HG03575 (cell line): Measurements from ENCODE around the gene LRRC8E.

Experiments used
- ATAC-seq: cut with Tn5 transposase; IDR thresholded peaks from one replicate; pipeline ENCODE4 v1.9.1; 2021; ENCODE audit not compliant: unreplicated experiment, insufficient number of reproducible peaks, low FRiP score; ENCODE audit errors: extremely low read depth

The LRRC8E gene

GRCh38 chr19:7941895-7942596, 53.7 kb downstream of the LRRC8E start:
- no peak for ATAC-seq

- ATAC-seq = no peak
Observed at GRCh38 chr19:7942981-7943443, 54.7 kb downstream of the LRRC8E start.

- peak; percentile 77 for ATAC-seq
Observed at GRCh38 chr19:7943444-7944176, 55.3 kb downstream of the LRRC8E start, which contains the start of gene TIMM44. Gene TIMM44 (minus strand): TSS chr19:7943666. CDS start chr19:7943651, 15 bp downstream.

- ATAC-seq = peak; percentile 9
Observed at GRCh38 chr19:7944177-7944761, 56.0 kb downstream of the LRRC8E start.

- ATAC-seq = no peak
Observed at GRCh38 chr19:7947939-7948338, 59.6 kb downstream of the LRRC8E start.
